Measurements from ENCODE around the gene CTNND2.

Gene CTNND2

GRCh38 chr5:11269515-11269914 is 634.7 kb downstream of the CTNND2 start (continued):
- TF ChIP-seq, protein P1, sequence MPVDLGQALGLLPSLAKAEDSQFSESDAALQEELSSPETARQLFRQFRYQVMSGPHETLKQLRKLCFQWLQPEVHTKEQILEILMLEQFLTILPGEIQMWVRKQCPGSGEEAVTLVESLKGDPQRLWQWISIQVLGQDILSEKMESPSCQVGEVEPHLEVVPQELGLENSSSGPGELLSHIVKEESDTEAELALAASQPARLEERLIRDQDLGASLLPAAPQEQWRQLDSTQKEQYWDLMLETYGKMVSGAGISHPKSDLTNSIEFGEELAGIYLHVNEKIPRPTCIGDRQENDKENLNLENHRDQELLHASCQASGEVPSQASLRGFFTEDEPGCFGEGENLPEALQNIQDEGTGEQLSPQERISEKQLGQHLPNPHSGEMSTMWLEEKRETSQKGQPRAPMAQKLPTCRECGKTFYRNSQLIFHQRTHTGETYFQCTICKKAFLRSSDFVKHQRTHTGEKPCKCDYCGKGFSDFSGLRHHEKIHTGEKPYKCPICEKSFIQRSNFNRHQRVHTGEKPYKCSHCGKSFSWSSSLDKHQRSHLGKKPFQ (tag by site-specific recombination; IDR thresholded peaks at IDR 0.05) = no peak
- TF ChIP-seq, protein P2, sequence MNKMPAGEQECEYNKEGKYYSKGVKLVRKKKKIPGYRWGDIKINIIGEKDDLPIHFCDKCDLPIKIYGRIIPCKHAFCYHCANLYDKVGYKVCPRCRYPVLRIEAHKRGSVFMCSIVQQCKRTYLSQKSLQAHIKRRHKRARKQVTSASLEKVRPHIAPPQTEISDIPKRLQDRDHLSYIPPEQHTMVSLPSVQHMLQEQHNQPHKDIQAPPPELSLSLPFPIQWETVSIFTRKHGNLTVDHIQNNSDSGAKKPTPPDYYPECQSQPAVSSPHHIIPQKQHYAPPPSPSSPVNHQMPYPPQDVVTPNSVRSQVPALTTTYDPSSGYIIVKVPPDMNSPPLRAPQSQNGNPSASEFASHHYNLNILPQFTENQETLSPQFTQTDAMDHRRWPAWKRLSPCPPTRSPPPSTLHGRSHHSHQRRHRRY (tag by site-specific recombination; IDR thresholded peaks at IDR 0.05) = no peak
- no peak for TF ChIP-seq GLIS1 (tag by site-specific recombination; IDR thresholded peaks at IDR 0.05)
- TF ChIP-seq, protein P3, sequence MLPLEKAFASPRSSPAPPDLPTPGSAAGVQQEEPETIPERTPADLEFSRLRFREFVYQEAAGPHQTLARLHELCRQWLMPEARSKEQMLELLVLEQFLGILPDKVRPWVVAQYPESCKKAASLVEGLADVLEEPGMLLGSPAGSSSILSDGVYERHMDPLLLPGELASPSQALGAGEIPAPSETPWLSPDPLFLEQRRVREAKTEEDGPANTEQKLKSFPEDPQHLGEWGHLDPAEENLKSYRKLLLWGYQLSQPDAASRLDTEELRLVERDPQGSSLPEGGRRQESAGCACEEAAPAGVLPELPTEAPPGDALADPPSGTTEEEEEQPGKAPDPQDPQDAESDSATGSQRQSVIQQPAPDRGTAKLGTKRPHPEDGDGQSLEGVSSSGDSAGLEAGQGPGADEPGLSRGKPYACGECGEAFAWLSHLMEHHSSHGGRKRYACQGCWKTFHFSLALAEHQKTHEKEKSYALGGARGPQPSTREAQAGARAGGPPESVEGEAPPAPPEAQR (tag by site-specific recombination; IDR thresholded peaks at IDR 0.05) = no peak

- CTCF ChIA-PET = interaction anchor here (0.7 to 3.5 kb wide), 3 partner anchors 8 to 17 kb away, joined by 4 to 22 read pairs (median 4); no protein-coding TSS in a partner anchor
- TF ChIP-seq ZNF677 (tag by site-specific recombination; IDR thresholded peaks at IDR 0.05) (no peak), ZNF658 (tag by site-specific recombination; IDR thresholded peaks at IDR 0.05) (no peak), BCL6B (tag by site-specific recombination; IDR thresholded peaks at IDR 0.05) (no peak), ZNF148 (tag by site-specific recombination; IDR thresholded peaks at IDR 0.05; ENCODE audit: borderline replicate concordance) (no peak), SP2 (tag by site-specific recombination; IDR thresholded peaks at IDR 0.05) (no peak), SP3 (tag by site-specific recombination; IDR thresholded peaks at IDR 0.05) (no peak), KLF10 (tag by site-specific recombination; IDR thresholded peaks at IDR 0.05) (no peak), ZBTB21 (tag by site-specific recombination; IDR thresholded peaks at IDR 0.05) (no peak), ZNF580 (tag by site-specific recombination; IDR thresholded peaks at IDR 0.05) (no peak), ZNF404 (tag by site-specific recombination; IDR thresholded peaks at IDR 0.05) (no peak), ZNF768 (tag by site-specific recombination; IDR thresholded peaks at IDR 0.05) (no peak), ZNF248 (tag by site-specific recombination; IDR thresholded peaks at IDR 0.05) (no peak), SALL2 (tag by site-specific recombination; IDR thresholded peaks at IDR 0.05; ENCODE audit: borderline replicate concordance) (no peak)
- TF ChIP-seq, protein P4, sequence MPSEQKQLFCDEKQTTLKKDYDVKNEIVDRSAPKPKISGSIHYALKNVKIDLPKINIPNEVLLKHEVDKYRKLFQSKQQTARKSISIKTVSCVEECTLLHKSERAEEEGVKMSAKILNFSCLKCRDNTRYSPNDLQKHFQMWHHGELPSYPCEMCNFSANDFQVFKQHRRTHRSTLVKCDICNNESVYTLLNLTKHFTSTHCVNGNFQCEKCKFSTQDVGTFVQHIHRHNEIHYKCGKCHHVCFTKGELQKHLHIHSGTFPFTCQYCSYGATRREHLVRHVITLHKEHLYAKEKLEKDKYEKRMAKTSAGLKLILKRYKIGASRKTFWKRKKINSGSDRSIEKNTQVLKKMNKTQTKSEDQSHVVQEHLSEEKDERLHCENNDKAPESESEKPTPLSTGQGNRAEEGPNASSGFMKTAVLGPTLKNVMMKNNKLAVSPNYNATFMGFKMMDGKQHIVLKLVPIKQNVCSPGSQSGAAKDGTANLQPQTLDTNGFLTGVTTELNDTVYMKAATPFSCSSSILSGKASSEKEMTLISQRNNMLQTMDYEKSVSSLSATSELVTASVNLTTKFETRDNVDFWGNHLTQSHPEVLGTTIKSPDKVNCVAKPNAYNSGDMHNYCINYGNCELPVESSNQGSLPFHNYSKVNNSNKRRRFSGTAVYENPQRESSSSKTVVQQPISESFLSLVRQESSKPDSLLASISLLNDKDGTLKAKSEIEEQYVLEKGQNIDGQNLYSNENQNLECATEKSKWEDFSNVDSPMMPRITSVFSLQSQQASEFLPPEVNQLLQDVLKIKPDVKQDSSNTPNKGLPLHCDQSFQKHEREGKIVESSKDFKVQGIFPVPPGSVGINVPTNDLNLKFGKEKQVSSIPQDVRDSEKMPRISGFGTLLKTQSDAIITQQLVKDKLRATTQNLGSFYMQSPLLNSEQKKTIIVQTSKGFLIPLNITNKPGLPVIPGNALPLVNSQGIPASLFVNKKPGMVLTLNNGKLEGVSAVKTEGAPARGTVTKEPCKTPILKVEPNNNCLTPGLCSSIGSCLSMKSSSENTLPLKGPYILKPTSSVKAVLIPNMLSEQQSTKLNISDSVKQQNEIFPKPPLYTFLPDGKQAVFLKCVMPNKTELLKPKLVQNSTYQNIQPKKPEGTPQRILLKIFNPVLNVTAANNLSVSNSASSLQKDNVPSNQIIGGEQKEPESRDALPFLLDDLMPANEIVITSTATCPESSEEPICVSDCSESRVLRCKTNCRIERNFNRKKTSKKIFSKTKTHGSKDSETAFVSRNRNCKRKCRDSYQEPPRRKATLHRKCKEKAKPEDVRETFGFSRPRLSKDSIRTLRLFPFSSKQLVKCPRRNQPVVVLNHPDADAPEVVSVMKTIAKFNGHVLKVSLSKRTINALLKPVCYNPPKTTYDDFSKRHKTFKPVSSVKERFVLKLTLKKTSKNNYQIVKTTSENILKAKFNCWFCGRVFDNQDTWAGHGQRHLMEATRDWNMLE (tag by site-specific recombination; conservative IDR thresholded peaks at IDR 0.05; ENCODE audit: low read depth) = no peak
- TF ChIP-seq, protein P5, sequence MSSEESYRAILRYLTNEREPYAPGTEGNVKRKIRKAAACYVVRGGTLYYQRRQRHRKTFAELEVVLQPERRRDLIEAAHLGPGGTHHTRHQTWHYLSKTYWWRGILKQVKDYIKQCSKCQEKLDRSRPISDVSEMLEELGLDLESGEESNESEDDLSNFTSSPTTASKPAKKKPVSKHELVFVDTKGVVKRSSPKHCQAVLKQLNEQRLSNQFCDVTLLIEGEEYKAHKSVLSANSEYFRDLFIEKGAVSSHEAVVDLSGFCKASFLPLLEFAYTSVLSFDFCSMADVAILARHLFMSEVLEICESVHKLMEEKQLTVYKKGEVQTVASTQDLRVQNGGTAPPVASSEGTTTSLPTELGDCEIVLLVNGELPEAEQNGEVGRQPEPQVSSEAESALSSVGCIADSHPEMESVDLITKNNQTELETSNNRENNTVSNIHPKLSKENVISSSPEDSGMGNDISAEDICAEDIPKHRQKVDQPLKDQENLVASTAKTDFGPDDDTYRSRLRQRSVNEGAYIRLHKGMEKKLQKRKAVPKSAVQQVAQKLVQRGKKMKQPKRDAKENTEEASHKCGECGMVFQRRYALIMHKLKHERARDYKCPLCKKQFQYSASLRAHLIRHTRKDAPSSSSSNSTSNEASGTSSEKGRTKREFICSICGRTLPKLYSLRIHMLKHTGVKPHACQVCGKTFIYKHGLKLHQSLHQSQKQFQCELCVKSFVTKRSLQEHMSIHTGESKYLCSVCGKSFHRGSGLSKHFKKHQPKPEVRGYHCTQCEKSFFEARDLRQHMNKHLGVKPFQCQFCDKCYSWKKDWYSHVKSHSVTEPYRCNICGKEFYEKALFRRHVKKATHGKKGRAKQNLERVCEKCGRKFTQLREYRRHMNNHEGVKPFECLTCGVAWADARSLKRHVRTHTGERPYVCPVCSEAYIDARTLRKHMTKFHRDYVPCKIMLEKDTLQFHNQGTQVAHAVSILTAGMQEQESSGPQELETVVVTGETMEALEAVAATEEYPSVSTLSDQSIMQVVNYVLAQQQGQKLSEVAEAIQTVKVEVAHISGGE (tag by site-specific recombination; conservative IDR thresholded peaks at IDR 0.05; ENCODE audit: low read depth) = no peak
These were observed 635.4 kb downstream of the CTNND2 start for GRCh38 chr5:11268891-11269290.

More at GRCh38 chr5:11268891-11269290, 635.4 kb downstream of the CTNND2 start:
- Histone ChIP-seq H3K27ac (ENCODE audit: extremely low read depth, low read depth, low read length) (no peak overlapping the region), H3K4me1 (ENCODE audit: control insufficient read depth, insufficient read depth, low read length) (no peaks in the 10 kb centered on the region), H3K36me3 (ENCODE audit: control insufficient read depth in 2 of 2, insufficient read depth in 1 of 2, low read length in 2 of 2) (no peaks in the 10 kb centered on the region), H3K4me3 (ENCODE audit: low read depth, low read length) (no peak overlapping the region), H3K9me3 (ENCODE audit: control insufficient read depth, insufficient read depth, low read depth, low read length) (no peaks in the 10 kb centered on the region)
- POLR2A ChIA-PET = no interaction called here
